Upper lobe of left lung (tissue), 4 donors: ENCODE measurements around the gene FGF21.

Experiments
- CTCF ChIP-seq, 6 experiments: fragments of 450-650 bp in 4 of 6; fragments of 200-600 bp in 2 of 6; sonication (generic) in 2 of 6; IDR thresholded peaks; one replicate each; pipeline ENCODE4 v1.5.1; 2016 to 2019; ENCODE audit warnings: antibody characterized with exemption in 6 of 6
- POLR2A ChIP-seq, 4 donors: fragments of 450-650 bp; IDR thresholded peaks; one replicate each; pipeline ENCODE4 v1.5.1; 2016 to 2017; ENCODE audit warnings: antibody characterized with exemption in 4 of 4, mild to moderate bottlenecking in 2 of 4

GRCh38 chr19:48797103-48797502 lies 41.8 kb downstream of the FGF21 start:
- TF ChIP-seq CTCF (IDR thresholded peaks at IDR 0.05) (no peak), POLR2A (IDR thresholded peaks at IDR 0.05) (no peak)
